ENCODE results near the gene CD47. TPM values are rescaled to one million over a fixed set of nuclear protein-coding genes. Genes with fewer than 3 reads are reported as not detected.

Gene CD47
- total and polyA plus RNA-seq, 2 of the 13 experiments (the other 11 are each of a cell fraction or from before 2014, with no cell fraction given): 3.3 to 6.5 TPM

DNA sequence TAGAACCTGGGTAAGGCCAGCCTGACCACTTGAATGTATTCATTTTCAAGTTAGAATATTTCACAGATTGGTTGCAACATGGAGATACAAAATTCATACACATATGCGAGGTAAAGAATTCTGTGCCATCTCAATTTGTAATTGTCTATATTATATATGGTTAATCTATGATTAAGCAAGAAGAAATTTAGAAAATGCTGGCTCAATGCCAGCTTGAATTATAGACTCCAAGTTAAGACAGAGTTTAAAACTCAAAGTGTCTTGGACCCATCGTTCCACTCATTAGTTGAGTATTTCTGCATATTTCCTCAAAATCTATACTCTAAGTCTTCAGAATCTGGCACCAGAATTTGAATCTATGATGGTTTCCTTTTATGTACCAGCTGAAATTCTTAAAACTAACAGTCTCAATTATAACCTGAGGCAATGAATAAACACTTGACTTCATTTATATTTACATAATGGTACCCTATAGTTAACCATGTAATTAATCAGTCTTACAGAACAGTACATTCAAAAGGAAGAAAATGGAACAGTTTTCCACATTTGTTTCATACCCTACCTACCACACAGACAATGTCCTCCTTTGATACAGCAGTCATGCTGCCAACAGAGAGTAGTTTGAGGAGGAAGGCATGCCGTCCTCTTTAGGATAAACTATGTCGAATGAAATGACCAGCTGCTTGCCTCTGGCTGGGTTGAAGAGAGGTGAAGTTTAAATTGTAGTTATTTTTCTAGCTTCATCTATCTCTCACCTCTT lies 95.7 kb downstream of the CD47 start:
- in situ Hi-C loops (cut with HindIII; ENCODE audit: extremely low pct_ligation_motif_present, low pct_unique_long_range_greater_than_20kb) (no loop called here), intact Hi-C loops (cut with micrococcal nuclease; ENCODE audit: unreplicated experiment) (no loop called here)
- FAIRE-seq (no peak), DNase-seq (ENCODE audit: low spot score) (no peak), ATAC-seq (no peak)
- Histone ChIP-seq H3K79me2 (ENCODE audit: insufficient read depth, low read length) (no peaks in the 10 kb centered on the region), H3K4me1 (ENCODE audit: insufficient read depth, low read length) (no peaks in the 10 kb centered on the region), H3K27me3 (ENCODE audit: control insufficient read depth in 1 of 2, insufficient read depth in 2 of 2, low read length in 2 of 2) (0 out of 5 replicates have a peak, but pooled peaks cover 0 to 3% of the 10 kb centered on the region in 2 experiments), H3K27ac (ENCODE audit: extremely low read length, insufficient read depth, low read length) (no peak overlapping the region), H3K36me3 (replicated peaks in 1 of 2; ENCODE audit: control insufficient read depth in 1 of 2, insufficient read depth in 2 of 2, low read length in 2 of 2) (no peaks in the 10 kb centered on the region), H2AFZ (ENCODE audit: low read length) (no peak overlapping the region), H4K20me1 (ENCODE audit: insufficient read depth, low read length) (no peaks in the 10 kb centered on the region), H3K9me3 (ENCODE audit: low read length) (no peaks in the 10 kb centered on the region), H3K4me3 (replicated peaks in 1 of 3; ENCODE audit: insufficient read depth in 1 of 3, low read depth in 2 of 3, low read length in 3 of 3) (no peak overlapping the region), H3K9ac (ENCODE audit: insufficient read depth, low read depth, low read length) (no peak overlapping the region), H3K4me2 (ENCODE audit: low read depth, low read length) (no peak overlapping the region)
- 46% methylated on average over 4 of the region's 4 CpGs for WGBS (ENCODE audit: low lambda C conversion rate)
- BruUV-seq (replicated peaks): no TSS peak
- ChIA-PET POLR2A (no interaction called here), CTCF (ENCODE audit: low intra/inter-chr PET ratio, low total read pairs) (no interaction called here)
- no peak for TF ChIP-seq TAF15 (IDR thresholded peaks at IDR 0.05; ENCODE audit: low read depth, low read length, poor library complexity, severe bottlenecking)
- no peak for TF ChIP-seq GTF2F1 (IDR thresholded peaks at IDR 0.05; ENCODE audit: low read length)
- TF ChIP-seq ZNF230 (CRISPR knock-in tag; IDR thresholded peaks at IDR 0.05): no peak
- TF ChIP-seq HMGXB3 (CRISPR knock-in tag; IDR thresholded peaks at IDR 0.05; ENCODE audit: borderline replicate concordance): no peak
- no peak for TF ChIP-seq ZNF431 (CRISPR knock-in tag; IDR thresholded peaks at IDR 0.05; ENCODE audit: borderline replicate concordance, low read depth)
- TF ChIP-seq RAD51 (IDR thresholded peaks at IDR 0.05; ENCODE audit: borderline replicate concordance): no peak
- TF ChIP-seq PAXIP1 (CRISPR knock-in tag; conservative IDR thresholded peaks at IDR 0.05): no peak
- TF ChIP-seq MBD4 (IDR thresholded peaks at IDR 0.05; ENCODE audit: borderline replicate concordance, low read length): no peak
- no peak for TF ChIP-seq ZNF350 (CRISPR knock-in tag; IDR thresholded peaks at IDR 0.05; ENCODE audit: borderline replicate concordance, low read depth)
- no peak for TF ChIP-seq ZBTB34 (CRISPR knock-in tag; IDR thresholded peaks at IDR 0.05)
- TF ChIP-seq ZBTB3 (CRISPR knock-in tag; IDR thresholded peaks at IDR 0.05; ENCODE audit: borderline replicate concordance, low read depth): no peak
- TF ChIP-seq, protein P1, sequence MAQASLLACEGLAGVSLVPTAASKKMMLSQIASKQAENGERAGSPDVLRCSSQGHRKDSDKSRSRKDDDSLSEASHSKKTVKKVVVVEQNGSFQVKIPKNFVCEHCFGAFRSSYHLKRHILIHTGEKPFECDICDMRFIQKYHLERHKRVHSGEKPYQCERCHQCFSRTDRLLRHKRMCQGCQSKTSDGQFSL (CRISPR knock-in tag; IDR thresholded peaks at IDR 0.05): no peak
